Measurements from ENCODE around the gene XRRA1.
"Not testable (repeated sequence)": the region's sequence is repeated elsewhere in the genome, so short reads cannot be mapped to it uniquely, and the experiment has no call there.

The XRRA1 gene

GRCh38 chr11:74826901-74827300 lies 122.0 kb downstream of the XRRA1 start:
- no peak for DNase-seq (ENCODE audit: low read depth)

DNA sequence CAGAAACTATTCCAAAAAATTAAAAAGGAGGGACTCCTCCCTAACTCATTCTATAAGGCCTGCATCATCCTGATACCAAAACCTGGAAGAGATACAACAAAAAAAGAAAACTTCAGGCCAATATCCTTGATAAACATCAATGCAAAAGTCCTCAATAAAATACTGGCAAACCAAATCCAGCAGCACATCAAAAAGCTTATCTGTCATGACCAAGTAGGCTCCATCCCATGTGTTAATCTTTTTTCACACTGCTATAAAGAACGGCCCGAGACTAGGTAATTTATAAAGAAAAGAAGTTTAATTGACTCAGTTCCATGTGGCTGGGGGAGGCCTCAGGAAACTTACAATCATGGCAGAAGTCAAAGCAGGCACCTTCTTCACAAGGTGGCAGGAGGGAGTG lies 123.3 kb downstream of the XRRA1 start:
- DNase-seq (ENCODE audit: low read depth) = not testable (repeated sequence)

DNA sequence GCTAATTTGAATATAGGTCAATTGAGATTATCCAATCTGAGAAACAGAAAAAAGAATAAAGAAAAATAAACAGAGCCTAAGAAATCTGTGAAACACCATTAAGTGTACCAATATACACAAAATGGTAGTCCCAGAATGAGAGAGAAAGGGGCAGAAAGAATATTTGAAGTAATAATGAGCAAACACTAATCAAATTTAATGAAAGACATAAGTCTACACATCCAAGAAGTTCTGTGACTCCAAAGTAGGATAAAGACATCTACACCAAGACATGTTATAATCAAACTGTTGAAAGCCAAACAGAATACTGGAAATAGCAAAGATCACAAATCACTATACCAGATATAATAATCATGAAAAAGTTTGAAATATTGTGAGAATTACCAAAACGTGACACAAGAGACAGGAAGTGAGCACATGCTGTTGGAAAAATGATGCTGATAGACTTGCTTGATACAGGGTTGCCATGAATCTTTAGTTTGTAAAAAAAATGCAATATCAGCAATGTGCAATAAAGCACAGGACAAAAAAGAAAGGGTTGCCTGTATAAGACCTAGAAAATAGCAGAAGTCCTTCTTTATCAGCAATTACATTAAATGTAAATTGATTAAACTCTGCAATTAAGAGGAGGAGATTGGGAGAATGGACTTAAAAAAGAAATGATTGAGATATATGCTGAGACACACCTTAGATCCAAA lies 124.5 kb downstream of the XRRA1 start:
- no peak for DNase-seq (ENCODE audit: low read depth)

DNA sequence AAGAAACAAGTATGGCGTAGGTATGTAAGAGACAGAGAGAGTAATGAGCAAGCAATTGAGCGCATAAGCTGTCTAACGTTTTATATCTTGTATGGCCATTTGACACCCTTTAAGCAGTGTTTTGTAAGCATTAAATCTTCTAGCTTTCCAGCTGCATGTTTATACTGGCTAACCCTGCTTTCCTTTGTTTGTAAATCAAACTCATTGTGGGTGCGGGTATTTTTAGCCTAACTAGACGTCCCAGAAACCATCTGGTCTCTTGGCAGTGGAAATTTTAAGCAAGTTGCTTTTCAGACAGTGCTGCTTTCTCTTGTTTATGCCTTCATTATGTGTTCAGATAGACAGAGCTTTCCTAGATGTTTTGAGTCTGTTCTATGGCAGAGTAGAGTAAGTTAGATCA lies 126.7 kb downstream of the XRRA1 start:
- DNase-seq (ENCODE audit: low read depth) = no peak

GRCh38 chr11:74820763-74821162 lies 128.1 kb downstream of the XRRA1 start:
- DNase-seq (ENCODE audit: low read depth) = no peak

DNA sequence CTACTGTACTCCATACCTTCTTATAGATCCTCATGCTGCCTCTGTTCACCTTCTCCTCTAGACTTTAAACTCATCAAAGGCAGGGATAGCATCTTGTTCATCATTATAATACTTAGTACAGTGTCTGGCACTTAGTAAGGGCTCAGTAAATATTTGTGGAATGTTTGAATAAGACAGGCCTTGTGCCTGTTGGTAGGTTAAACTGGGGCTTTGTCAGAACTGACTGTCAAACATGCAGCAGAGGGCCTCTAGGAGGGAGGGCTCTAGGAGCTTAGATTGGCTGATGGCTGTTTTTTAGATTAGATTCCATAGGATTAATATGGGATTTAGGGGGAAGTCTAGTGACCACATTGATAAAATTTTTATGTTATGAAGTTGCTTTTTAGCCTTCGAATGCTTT lies 129.5 kb downstream of the XRRA1 start:
- DNase-seq (ENCODE audit: low read depth) = no peak

DNA sequence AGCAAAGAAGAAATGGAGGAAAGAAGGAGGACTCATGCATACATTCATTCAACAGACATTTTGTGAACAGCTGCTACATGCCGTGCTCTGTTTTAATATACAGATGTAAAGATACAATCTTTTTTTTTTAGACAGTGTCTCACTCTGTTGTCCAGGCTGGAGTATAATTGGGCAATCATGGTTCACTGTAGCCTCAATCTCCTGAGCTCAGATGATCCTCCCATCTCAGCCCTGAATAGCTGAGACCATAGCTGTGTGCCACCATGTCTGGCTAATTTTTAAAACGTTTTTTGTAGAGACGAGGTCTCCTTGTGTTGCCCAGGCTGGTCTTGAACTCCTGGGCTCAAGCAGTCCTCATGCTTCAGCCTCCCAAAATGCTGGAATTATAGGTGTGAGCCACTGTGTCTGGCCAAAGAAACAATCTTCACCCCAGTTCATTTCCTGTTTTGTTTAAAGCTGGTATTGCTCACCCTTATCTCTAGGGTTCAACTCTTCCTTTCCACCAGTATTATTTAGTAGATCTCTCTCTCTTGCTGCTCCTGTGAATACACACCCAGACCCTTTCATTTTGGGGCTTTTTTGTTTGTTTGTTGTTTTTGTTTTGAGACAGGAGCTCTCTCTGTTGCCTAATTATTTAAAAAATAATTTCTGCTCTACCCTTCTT lies 130.5 kb downstream of the XRRA1 start:
- DNase-seq (ENCODE audit: low read depth) = no peak

GRCh38 chr11:74816664-74817063 lies 132.2 kb downstream of the XRRA1 start:
- no peak for DNase-seq (ENCODE audit: low read depth)

DNA sequence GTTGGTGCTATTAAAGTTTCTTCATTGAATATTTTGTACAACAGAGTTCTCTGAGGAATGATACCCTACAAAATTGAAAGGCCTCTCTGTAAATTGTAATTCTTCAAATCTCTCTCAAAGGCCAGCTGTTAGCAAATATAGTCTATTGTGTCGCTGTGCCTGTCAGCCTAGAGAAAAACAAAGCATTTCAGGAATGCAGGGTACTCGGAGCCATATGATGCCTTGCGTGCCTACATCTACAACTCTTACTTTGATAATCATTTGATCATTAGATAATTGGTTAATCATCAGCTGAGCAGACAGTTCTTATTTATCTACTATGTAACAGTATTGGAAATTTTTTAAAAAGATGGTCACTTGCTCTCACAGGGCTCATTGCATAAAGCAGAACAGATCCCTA lies 132.9 kb downstream of the XRRA1 start:
- no peak for DNase-seq (ENCODE audit: low read depth)

GRCh38 chr11:74809801-74810200 lies 139.1 kb downstream of the XRRA1 start:
- DNase-seq (ENCODE audit: low read depth) = no peak

DNA sequence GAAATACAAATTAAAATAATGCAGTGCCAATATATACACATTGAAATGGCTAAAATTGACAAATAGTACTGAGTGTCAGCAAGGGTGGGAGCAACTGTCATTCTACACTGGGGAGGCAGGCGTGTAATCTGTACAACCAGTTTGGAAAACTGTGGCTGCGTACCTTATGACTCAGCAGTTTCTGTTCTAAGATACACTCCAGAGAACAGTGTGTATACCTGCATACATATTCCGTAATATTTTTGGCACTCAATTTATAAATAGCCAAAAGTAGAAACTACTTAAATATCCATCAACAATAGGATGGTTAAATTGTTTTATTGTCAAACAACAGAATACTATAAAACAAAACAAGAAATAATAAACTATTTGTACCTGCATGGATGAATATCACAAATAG lies 142.6 kb downstream of the XRRA1 start:
- DNase-seq (ENCODE audit: low read depth) = no peak

DNA sequence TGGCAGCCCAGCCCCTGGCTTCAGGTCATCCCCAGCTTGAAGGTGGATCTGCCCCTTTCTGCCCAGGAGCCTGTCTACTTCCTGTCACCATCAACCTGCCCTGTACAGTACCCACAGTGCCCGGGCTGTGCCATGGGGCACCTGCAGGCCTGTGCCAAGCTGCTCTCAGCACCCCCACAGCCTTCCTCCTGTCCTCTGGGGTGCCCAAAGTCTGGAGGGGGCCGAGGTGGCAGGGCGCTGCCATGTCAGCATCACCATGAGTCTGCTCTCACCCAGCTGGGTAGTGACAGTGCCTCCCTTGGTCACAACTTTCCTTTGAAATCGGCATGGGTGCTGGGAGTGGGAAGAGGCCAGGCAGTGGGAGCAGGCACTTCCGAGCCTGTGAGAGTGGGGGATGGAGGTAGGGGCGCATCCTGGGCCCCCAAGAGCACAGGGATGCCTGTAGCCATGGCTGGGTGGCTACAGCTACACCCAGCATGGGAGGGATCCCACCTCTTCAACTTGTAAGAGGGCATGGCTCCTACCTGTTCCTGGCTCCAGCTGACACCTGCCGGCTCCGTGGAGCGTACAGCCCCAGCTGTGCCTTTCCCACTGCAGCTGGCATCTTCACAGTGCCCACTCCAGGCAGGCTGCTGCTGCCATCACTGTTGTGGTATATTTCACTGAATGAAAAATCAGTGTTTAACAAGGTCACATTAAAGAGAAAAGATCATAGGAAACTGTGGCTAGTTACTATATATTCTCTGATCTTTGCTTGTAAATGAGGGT lies 157.4 kb downstream of the XRRA1 start:
- DNase-seq (ENCODE audit: low read depth) = no peak
